T-helper 2 cell treated with Interferon-gamma antibody and Interleukin-4, amounts not matched to agents 100 ng/mL and 5 ng/mL, for 36 hours (primary cell): Measurements from ENCODE around the gene PRR16. TPM values are rescaled to one million over a fixed set of nuclear protein-coding genes. Genes with fewer than 3 reads are reported as not detected.

Experiments
- intact Hi-C: fragments of 100-400 bp; cut with micrococcal nuclease; formaldehyde crosslinking; loops from one replicate; pipeline ENCODE4 v1.15.1; 2023
- total RNA-seq: library from RNA; stranded (reverse); gene quantifications from 2 replicates; pipeline ENCODE4 v1.2.3, GENCODE V29; 2022

The PRR16 gene
- total RNA-seq, 1 donor from 2014 or later = not detected

DNA sequence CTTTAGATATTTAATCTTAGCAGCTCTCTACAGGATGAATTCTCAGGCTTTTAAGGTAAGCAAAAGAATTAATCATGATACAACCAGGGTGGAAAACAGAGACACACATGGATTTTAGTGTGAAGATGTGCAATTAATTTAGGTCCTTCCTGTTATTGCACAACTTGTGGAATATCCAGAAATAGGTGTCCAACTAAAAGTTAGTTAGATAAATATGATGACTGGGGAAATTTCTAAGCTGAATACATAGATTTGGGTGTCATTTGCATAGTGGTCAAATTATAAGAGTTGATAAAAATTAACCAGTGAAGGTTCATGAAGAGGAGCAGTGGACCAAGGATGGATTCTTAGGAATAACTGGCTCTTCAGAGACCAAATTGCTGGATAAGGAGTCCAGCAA lies 266.1 kb downstream of the PRR16 start:
- intact Hi-C loops = no loop called here

DNA sequence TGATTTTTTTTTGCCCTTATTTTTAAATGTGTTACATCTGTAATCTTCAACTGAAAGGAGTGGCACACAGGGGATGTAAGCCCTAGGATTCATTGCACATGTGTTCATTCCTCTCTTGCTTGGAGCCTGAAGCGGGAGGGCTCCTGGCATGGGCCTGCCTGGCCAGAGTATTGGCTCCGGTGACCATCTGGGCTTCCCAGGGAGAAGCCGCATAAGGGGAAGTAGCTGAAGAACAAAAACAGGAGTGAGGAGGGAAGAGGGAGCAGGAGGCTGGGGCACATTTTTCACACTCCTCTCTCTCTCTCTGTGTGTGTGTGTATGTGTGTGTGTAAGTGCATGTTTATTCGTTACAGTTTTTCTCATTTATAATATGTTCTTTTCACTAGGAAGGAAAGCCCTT lies 269.9 kb downstream of the PRR16 start:
- intact Hi-C loops = no loop called here

DNA sequence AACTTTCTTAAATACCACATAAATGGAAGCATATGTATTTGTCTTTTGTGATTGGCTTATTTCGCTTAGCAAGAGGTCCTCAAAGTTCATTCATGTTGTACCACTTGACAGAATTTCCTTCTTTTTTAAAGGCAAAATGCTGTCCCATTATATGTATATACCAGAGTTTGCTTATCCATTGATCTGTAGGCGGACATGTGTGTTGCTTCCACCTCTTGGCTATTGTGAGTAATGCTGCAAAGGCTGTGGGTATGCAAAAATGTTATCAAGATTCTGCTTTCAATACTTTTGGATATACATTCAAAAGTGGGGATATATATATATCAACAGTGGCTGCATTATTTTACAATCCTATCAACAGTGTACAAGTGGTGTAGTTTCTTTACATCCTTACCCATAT lies 271.0 kb downstream of the PRR16 start:
- intact Hi-C loops = no loop called here
